ENCODE results near the gene RPS15A. TPM values are rescaled to one million over a fixed set of nuclear protein-coding genes. Genes with fewer than 3 reads are reported as not detected.
"Not testable (repeated sequence)": the region's sequence is repeated elsewhere in the genome, so short reads cannot be mapped to it uniquely, and the experiment has no call there.

Gene RPS15A
- total and polyA plus RNA-seq, 2 of the 8 experiments (the other 6 are each of a cell fraction or from before 2014, with no cell fraction given): 1,784 to 5,666 TPM

DNA sequence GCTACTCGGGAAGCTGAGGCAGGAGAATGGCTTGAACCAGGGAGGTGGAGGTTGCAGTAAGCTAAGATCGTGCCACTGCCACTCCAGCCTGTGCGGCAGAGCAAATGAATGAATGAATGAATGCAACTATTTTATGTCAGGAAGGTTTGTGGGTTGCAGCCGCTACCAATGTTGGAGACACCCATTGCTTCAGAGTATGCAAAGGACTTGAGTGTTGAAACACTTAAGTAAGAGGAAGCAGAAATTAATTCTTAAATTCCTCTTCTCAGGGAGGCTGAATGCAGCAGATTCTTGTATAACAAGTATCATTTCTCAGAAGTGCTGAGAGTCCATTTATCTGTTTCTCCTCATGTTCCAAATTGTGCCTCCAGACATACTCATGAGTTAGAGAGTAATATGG is 15.5 kb downstream of the RPS15A start:
- not testable (repeated sequence) for H3K56ac ChIP-seq (replicated peaks; ENCODE audit: insufficient read length, low read depth, low read length); H2BK15ac ChIP-seq (ENCODE audit: low read length); H2BK12ac ChIP-seq (ENCODE audit: low read depth, low read length); H3K14ac ChIP-seq (ENCODE audit: insufficient read length); H3K23me2 ChIP-seq (ENCODE audit: low read depth, low read length); H3K27ac ChIP-seq (ENCODE audit: low read depth, low read length); H3K4me3 ChIP-seq (ENCODE audit: extremely low read depth in 1 of 4, insufficient read depth in 2 of 4, low read depth in 3 of 4, low read length in 4 of 4); H3K36me3 ChIP-seq (ENCODE audit: control insufficient read depth in 2 of 4, insufficient read depth in 4 of 4, low read length in 3 of 4); H2AFZ ChIP-seq (ENCODE audit: low read length); H4K20me1 ChIP-seq (replicated peaks in 1 of 2; ENCODE audit: control insufficient read depth in 1 of 2, insufficient read depth in 2 of 2, low read length in 2 of 2); H3K18ac ChIP-seq (ENCODE audit: extremely low read depth, low read length); H3K79me2 ChIP-seq (ENCODE audit: control insufficient read depth in 1 of 2, insufficient read depth in 2 of 2, low read length in 2 of 2); H3K4me2 ChIP-seq (ENCODE audit: insufficient read depth in 1 of 2, low read depth in 2 of 2, low read length in 2 of 2); H3K79me1 ChIP-seq (ENCODE audit: low read depth, low read length); H2BK120ac ChIP-seq (replicated peaks; ENCODE audit: low read depth, low read length); H3K9me3 ChIP-seq (ENCODE audit: insufficient read depth in 2 of 2, low read depth in 1 of 2, low read length in 1 of 2); H4K91ac ChIP-seq (replicated peaks; ENCODE audit: insufficient read length, low read length); DNase-seq (ENCODE audit: low read depth in 1 of 2, low spot score in 2 of 2); FAIRE-seq; H4K8ac ChIP-seq (ENCODE audit: extremely low read depth, insufficient read depth, low read length); H3K23ac ChIP-seq (ENCODE audit: insufficient read length); H2AK5ac ChIP-seq (ENCODE audit: low read depth, low read length); H2BK20ac ChIP-seq (ENCODE audit: low read length); H3K4ac ChIP-seq (replicated peaks; ENCODE audit: insufficient read length, low read depth, low read length); H3K9ac ChIP-seq (replicated peaks in 1 of 4; ENCODE audit: extremely low read depth in 1 of 4, low read depth in 3 of 4, low read length in 3 of 4); H4K5ac ChIP-seq (ENCODE audit: insufficient read length, low read depth, low read length); H3K27me3 ChIP-seq (replicated peaks in 1 of 4; ENCODE audit: control insufficient read depth in 3 of 4, extremely low read depth in 1 of 4, insufficient read depth in 3 of 4, low read length in 3 of 4); H2BK5ac ChIP-seq (ENCODE audit: low read depth, low read length); H3K4me1 ChIP-seq (replicated peaks in 1 of 4; ENCODE audit: control insufficient read depth in 3 of 4, insufficient read depth in 4 of 4, low read length in 3 of 4)
- CTCF ChIA-PET (ENCODE audit: partially characterized antibody): interaction anchor here (0.6 kb wide), 1 partner anchor 23 kb away, joined by 3 read pairs; no protein-coding TSS in a partner anchor
- POLR2A ChIA-PET (ENCODE audit: partially characterized antibody): interaction anchor here (3.0 to 5.5 kb wide), 2 partner anchors 11 to 15 kb away, joined by 11 to 43 read pairs; partner anchors contain the start of gene RPS15A
- 98% methylated on average over 4 of the region's 4 CpGs; no CpG with 5 or more reads in 1 of the 2 experiments for WGBS, 2 experiments (ENCODE audit: extremely low coverage in 1 of 2, insufficient coverage in 1 of 2, insufficient read length in 1 of 2, insufficient replicate concordance in 2 of 2, low coverage in 1 of 2, low lambda C conversion rate in 2 of 2, missing lambda C conversion rate in 1 of 2)

DNA sequence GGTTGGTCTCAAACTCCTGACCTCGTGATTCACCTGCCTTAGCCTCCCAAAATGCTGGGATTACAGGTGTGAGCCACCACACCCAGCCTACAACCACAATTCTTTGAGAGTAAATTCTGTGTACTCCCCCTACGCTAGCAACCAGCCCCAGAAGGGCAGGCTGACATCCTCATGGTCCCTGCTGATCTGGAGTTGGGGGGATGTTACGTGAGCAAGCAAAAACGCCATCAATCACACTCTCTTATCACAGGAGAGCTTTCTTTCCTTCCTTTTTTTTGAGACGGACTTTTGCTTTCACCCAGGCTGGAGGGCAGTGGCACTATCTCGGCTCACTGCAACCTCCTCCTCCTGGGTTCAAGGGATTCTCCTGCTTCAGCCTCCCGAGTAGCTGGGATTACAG is 18.0 kb downstream of the RPS15A start:
- H3K9ac ChIP-seq (replicated peaks in 1 of 4; ENCODE audit: extremely low read depth in 1 of 4, low read depth in 3 of 4, low read length in 3 of 4); FAIRE-seq; H2BK120ac ChIP-seq (replicated peaks; ENCODE audit: low read depth, low read length); H3K27me3 ChIP-seq (replicated peaks in 1 of 4; ENCODE audit: control insufficient read depth in 3 of 4, extremely low read depth in 1 of 4, insufficient read depth in 3 of 4, low read length in 3 of 4); H3K9me3 ChIP-seq (ENCODE audit: insufficient read depth in 2 of 2, low read depth in 1 of 2, low read length in 1 of 2); DNase-seq (ENCODE audit: low read depth in 1 of 2, low spot score in 2 of 2); H3K27ac ChIP-seq (ENCODE audit: low read depth, low read length); CTCF ChIA-PET (ENCODE audit: partially characterized antibody); H3K36me3 ChIP-seq (ENCODE audit: control insufficient read depth in 2 of 4, insufficient read depth in 4 of 4, low read length in 3 of 4); H2BK15ac ChIP-seq (ENCODE audit: low read length); H3K56ac ChIP-seq (replicated peaks; ENCODE audit: insufficient read length, low read depth, low read length); H2BK12ac ChIP-seq (ENCODE audit: low read depth, low read length); H3K4ac ChIP-seq (replicated peaks; ENCODE audit: insufficient read length, low read depth, low read length); H2AK5ac ChIP-seq (ENCODE audit: low read depth, low read length); H3K79me1 ChIP-seq (ENCODE audit: low read depth, low read length); H4K5ac ChIP-seq (ENCODE audit: insufficient read length, low read depth, low read length); H3K23ac ChIP-seq (ENCODE audit: insufficient read length); H3K4me2 ChIP-seq (ENCODE audit: insufficient read depth in 1 of 2, low read depth in 2 of 2, low read length in 2 of 2); H3K23me2 ChIP-seq (ENCODE audit: low read depth, low read length); H3K79me2 ChIP-seq (ENCODE audit: control insufficient read depth in 1 of 2, insufficient read depth in 2 of 2, low read length in 2 of 2); H2BK20ac ChIP-seq (ENCODE audit: low read length); H3K4me1 ChIP-seq (replicated peaks in 1 of 4; ENCODE audit: control insufficient read depth in 3 of 4, insufficient read depth in 4 of 4, low read length in 3 of 4); H4K20me1 ChIP-seq (replicated peaks in 1 of 2; ENCODE audit: control insufficient read depth in 1 of 2, insufficient read depth in 2 of 2, low read length in 2 of 2); H4K91ac ChIP-seq (replicated peaks; ENCODE audit: insufficient read length, low read length); H2BK5ac ChIP-seq (ENCODE audit: low read depth, low read length); H3K18ac ChIP-seq (ENCODE audit: extremely low read depth, low read length); H3K14ac ChIP-seq (ENCODE audit: insufficient read length); H4K8ac ChIP-seq (ENCODE audit: extremely low read depth, insufficient read depth, low read length); H3K4me3 ChIP-seq (ENCODE audit: extremely low read depth in 1 of 4, insufficient read depth in 2 of 4, low read depth in 3 of 4, low read length in 4 of 4); H2AFZ ChIP-seq (ENCODE audit: low read length): not testable (repeated sequence)
- 94% methylated on average over 6 of the region's 7 CpGs; no CpG with 5 or more reads in 1 of the 2 experiments for WGBS, 2 experiments (ENCODE audit: extremely low coverage in 1 of 2, insufficient coverage in 1 of 2, insufficient read length in 1 of 2, insufficient replicate concordance in 2 of 2, low coverage in 1 of 2, low lambda C conversion rate in 2 of 2, missing lambda C conversion rate in 1 of 2)
- POLR2A ChIA-PET (ENCODE audit: partially characterized antibody): interaction anchor here (1.1 to 5.5 kb wide), 2 partner anchors 13 to 18 kb away, joined by 6 to 43 read pairs; partner anchors contain the start of gene RPS15A
